ENCODE data around the gene PCSK9.

Gene PCSK9

GRCh38 chr1:55060133-55060999 is 21.0 kb downstream of the PCSK9 start:
- DNase-seq = no peak

GRCh38 chr1:55061000-55061705 is 21.8 kb downstream of the PCSK9 start:
- DNase-seq = no peak

GRCh38 chr1:55061706-55062321 is 22.5 kb downstream of the PCSK9 start:
- DNase-seq = no peak

- no peak for DNase-seq
Measured at GRCh38 chr1:55062801-55063576, 23.6 kb downstream of the PCSK9 start.

- DNase-seq = no peak
Measured at GRCh38 chr1:55063577-55063942, 24.2 kb downstream of the PCSK9 start.

- peak; percentile 9 for DNase-seq
Measured at GRCh38 chr1:55064071-55064581, 24.8 kb downstream of the PCSK9 start.

- no peak for DNase-seq
Measured at GRCh38 chr1:55064861-55065263, 25.5 kb downstream of the PCSK9 start.

GRCh38 chr1:55065648-55066047 is 26.3 kb downstream of the PCSK9 start:
- no peak for DNase-seq

- DNase-seq = no peak
Measured at GRCh38 chr1:55067022-55067778, 27.9 kb downstream of the PCSK9 start.

- no peak for DNase-seq
Measured at GRCh38 chr1:55067914-55068313, 28.6 kb downstream of the PCSK9 start.

- no peak for DNase-seq
Measured at GRCh38 chr1:55068638-55069037, 29.3 kb downstream of the PCSK9 start.

- DNase-seq = no peak
Measured at GRCh38 chr1:55069280-55069679, 29.9 kb downstream of the PCSK9 start.

GRCh38 chr1:55070293-55071164 is 31.2 kb downstream of the PCSK9 start:
- DNase-seq = no peak

GRCh38 chr1:55071477-55071876 is 32.1 kb downstream of the PCSK9 start:
- no peak for DNase-seq

GRCh38 chr1:55073187-55073916 is 34.0 kb downstream of the PCSK9 start:
- DNase-seq = no peak

GRCh38 chr1:55074455-55074854 is 35.1 kb downstream of the PCSK9 start:
- DNase-seq = no peak

- no peak for DNase-seq
Measured at GRCh38 chr1:55076356-55076755, 37.0 kb downstream of the PCSK9 start.

- DNase-seq = no peak
Measured at GRCh38 chr1:55078470-55078869, 39.1 kb downstream of the PCSK9 start.

GRCh38 chr1:55079651-55080050 is 40.3 kb downstream of the PCSK9 start:
- DNase-seq = no peak

GRCh38 chr1:55081188-55081904 is 42.0 kb downstream of the PCSK9 start:
- DNase-seq = no peak

Data from CD4-positive, alpha-beta T cell treated with Interleukin-6 for 4 hours (primary cell).